Measurements from ENCODE around the gene SYT6.
"Not testable (repeated sequence)": the region's sequence is repeated elsewhere in the genome, so short reads cannot be mapped to it uniquely, and the experiment has no call there.

The SYT6 gene

DNA sequence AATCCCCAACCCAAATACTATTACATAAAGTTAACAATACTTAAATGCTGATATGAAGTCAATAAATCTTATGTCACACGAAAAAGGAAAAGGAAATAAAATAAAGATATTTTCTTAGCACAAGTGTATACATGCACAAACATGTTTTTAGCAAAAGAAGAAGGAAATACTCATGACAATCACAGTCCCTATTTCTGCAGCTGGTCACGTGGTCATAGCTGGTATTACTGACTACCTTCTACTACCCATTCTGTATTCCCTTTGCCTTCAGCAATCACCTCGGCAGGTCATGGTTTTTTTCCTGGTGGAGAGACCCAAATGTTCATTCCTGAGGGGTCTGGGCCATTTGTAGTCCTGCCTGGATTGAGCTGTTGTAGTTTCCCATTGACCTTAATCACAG lies 88.0 kb downstream of the SYT6 start:
- DNase-seq = not testable (repeated sequence)

DNA sequence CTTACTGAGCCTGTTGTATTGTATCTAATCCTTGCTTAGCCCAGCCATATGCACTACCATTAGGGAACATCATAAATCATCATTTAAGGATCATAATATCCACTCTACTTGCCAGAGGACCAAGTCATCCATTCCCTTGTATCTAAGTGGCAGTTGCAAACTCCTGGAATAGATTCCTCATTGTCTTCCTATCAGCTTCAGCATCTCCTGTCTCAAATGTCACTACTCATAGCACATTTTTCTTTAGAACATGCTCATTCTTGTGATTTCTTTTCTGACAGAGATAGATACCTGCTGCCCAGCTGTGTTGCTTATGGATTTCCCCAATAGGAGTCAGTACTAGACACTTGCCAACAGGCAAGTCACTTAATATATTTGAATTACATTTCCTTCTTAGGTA lies 90.1 kb downstream of the SYT6 start:
- no peak for DNase-seq

DNA sequence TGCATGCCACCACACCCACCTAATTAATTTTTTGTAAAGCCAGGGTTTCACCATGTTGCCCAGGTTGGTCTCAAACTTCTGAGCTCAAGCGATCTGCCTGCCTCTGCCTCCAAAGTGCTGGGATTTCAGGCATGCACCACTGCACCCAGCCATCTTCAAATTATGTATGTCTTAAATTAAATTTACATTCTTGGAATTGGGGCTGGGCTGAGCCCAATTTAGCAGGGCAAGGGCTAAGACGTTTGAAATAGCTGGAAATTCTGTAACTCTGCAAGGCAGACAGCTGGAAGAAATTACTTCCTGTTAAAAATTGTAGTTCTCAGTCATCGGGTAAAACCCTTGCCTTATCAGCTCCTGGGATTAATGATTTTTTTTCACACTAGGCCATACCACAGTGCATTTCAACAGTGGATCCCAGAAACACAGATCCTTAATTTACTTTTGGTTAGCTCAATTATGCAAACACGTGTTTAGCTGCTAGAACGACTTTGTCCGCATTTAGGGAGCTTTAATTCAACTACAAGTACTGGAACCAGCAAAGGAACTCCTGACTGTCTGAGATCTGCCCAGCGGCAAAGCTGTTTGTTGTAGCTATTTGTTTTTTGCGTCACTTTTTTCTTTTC lies 91.1 kb downstream of the SYT6 start:
- DNase-seq = no peak

DNA sequence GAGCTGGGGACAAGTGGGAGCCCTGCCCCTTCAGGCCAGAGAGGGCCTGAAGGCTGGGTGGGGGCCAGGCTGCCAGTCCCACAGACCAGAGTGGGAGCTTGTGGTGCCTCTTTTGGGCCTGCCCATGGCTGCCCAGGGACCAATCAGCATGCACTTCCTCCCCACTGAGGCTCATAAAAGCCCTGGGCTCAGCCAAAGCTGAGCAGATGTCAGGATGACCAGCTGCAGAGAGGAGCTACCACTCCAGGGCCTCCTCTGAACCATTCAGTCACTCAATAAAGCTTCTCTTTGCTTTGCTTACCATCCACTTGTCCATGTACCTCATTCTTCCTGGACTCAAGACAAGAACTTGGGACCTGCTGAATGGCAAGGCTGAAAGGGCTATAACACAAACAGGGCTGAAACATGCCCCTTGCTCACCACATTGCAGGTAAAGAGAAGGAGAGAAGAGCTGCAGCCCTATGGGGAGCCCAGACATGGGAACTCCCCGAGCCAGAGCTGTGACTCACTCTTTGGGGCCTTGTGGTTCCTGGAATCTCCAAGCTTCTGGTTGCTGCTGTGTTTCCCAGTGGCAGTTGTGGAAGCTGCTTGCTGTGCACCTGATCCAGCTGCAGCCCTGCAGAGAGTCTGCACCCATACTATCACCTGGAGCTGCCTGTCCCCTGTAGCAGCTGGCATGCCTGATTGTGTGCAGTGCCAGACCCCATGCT lies 92.4 kb downstream of the SYT6 start:
- no peak for DNase-seq

DNA sequence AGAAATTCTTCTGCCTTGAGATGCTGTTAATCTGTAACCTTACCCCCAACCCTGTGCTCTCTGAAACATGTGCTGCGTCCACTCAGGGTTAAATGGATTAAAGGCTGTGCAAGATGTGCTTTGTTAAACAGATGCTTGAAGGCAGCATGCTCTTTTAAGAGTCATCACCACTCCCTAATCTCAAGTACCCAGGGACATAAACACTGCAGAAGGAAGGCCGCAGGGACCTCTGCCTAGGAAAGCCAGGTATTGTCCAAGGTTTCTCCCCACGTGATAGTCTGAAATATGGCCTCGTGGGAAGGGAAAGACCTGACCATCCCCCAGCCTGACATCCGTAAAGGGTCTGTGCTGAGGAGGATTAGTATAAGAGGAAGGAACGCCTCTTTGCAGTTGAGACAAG lies 95.4 kb downstream of the SYT6 start:
- not testable (repeated sequence) for DNase-seq

DNA sequence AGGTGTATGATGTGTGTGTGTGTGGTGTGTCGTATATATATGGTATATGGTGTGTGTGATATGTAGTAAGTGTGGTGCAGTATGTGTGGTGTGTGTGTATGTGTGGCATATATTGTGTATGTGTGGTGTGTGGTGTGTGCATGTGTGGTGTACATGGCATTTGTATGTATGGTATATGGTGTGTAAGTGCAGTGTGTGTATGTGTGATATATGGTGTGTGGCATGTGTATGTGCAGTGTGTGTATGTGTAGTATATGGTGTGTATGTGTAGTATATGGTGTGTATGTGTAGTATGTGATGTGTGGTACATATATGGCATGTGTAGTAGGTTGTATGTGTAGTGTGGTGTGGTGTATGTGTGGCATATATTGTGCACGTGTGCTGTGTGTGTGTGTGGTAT lies 99.5 kb downstream of the SYT6 start:
- no peak for DNase-seq

DNA sequence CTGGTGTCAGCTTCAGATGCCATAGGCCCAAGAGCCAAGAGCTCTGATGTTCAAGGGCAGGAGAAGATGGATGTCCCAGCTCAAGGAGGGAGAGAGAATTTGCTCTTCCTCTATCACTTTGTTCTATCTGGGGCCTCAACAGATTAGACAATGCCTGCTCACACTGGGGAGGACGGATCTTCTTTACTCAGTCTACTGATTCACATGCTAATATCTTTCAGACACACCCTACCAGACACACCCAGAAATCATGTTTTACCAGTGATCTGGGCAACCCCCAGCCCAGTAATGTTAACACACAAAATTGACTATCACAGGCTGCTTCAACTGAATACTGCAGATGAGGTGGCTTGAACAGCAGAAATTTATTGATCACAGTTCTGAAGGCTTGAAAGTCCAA lies 105.4 kb downstream of the SYT6 start:
- no peak for DNase-seq

DNA sequence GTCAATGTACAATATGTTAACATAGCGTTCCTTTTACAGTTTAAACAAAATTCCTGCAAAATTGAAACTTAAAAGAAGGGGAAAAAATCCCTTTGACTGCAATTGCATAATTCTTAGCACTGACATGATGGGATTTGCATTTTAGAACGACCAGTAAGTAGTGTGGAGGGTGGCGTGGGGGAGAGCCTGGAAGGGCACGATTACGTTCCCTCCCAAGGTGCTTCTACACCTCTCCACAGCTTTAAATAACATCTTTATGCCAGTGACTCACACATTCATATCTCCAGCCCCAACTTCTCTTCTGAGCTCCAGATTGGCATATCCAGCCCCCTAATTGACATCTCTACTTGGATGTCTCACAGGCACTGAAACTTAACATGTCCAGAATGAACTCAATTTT lies 110.1 kb downstream of the SYT6 start:
- DNase-seq = no peak

DNA sequence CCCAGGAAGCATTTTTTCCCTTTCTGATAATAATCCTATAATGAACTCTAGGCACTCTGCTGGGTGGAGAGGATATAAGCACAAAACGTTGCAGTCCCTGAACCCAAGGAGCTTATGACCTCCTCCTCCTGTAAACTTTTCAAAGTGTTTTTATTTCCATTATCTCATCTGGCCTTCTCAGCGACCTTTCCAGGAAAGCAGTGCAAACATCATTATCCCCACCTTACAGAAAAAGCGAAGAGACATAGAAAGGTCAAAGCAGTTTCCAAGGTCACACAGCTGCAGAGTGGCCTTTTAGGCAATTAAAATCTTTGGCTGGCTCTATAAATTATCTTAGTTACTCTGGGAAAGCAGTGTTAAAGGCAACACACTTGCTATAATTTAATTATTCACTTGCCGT lies 110.6 kb downstream of the SYT6 start:
- no peak for DNase-seq

DNA sequence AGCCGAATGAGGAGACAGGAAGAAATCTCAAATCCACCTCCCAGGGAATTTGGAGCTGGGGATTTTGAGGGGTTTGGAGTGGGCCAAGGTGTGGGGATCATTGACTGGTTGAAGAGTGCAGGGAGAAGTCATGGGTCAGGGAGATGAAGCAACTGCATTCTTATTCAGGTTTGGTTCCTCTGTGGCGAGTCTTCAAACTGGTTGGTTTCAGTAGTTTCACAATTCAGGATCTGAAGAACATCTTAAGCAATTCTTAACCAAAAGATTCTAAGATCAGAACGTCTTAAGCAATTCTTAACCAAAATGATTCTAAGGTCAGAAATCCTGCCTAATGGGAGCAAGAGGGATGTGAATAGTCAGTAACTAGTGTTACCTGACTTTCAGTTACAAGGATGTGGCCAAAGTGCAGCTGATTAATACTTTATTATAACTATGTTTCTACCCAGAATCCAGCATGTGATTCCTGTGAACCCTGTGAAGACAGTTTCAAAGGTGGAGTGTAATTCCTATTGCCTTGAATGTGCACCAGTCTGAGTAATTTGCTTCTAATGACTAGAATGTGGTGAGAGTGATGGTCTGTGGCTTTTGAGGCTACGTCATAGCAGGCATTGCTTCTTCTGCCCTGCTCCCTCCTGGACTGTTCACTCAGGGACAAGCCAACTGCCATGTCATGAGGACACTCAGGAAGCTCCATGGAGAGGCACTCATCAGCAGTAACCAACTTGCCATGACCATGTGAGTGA lies 113.2 kb downstream of the SYT6 start:
- DNase-seq = peak; percentile 1 to 12
